NCI-H510A (cell line): ENCODE measurements around the gene DYRK3.
"Not testable (repeated sequence)": the region's sequence is repeated elsewhere in the genome, so short reads cannot be mapped to it uniquely, and the experiment has no call there.

Source experiments
- DNase-seq: peaks from one replicate; lab custom pipeline; 2025; lab: John Stamatoyannopoulos, UW

The DYRK3 gene

GRCh38 chr1:206635080-206635977, at the start of gene DYRK3:
Gene DYRK3, plus strand, starts transcription at chr1:206635536. Its CDS starts 168 bp downstream, at chr1:206635704.
- DNase-seq: peak; percentile 93

- DNase-seq: no peak
Observed at GRCh38 chr1:206586501-206587445, 48.6 kb upstream of the DYRK3 start.

GRCh38 chr1:206587904-206588303, 47.4 kb upstream of the DYRK3 start:
- no peak for DNase-seq

GRCh38 chr1:206588492-206588891, 46.8 kb upstream of the DYRK3 start:
- no peak for DNase-seq

GRCh38 chr1:206589206-206589605, 46.1 kb upstream of the DYRK3 start:
- no peak for DNase-seq

GRCh38 chr1:206590025-206590758, 45.1 kb upstream of the DYRK3 start:
- no peak for DNase-seq

- DNase-seq: no peak
Observed at GRCh38 chr1:206591226-206591625, 44.1 kb upstream of the DYRK3 start.

GRCh38 chr1:206591696-206592095, 43.6 kb upstream of the DYRK3 start:
- no peak for DNase-seq

GRCh38 chr1:206593351-206593925, 41.9 kb upstream of the DYRK3 start:
- no peak for DNase-seq

- no peak for DNase-seq
Observed at GRCh38 chr1:206595581-206596318, 39.6 kb upstream of the DYRK3 start.

GRCh38 chr1:206596319-206596666, 39.0 kb upstream of the DYRK3 start:
- DNase-seq: no peak

GRCh38 chr1:206600527-206600926, 34.8 kb upstream of the DYRK3 start:
- DNase-seq: no peak

- DNase-seq: no peak
Observed at GRCh38 chr1:206604861-206605260, 30.5 kb upstream of the DYRK3 start.

GRCh38 chr1:206606867-206607266, 28.5 kb upstream of the DYRK3 start:
- peak; percentile 16 for DNase-seq

- DNase-seq: peak; percentile 3
Observed at GRCh38 chr1:206608108-206608698, 27.1 kb upstream of the DYRK3 start.

GRCh38 chr1:206609229-206609991, 25.9 kb upstream of the DYRK3 start:
- DNase-seq: no peak

- DNase-seq: peak; percentile 73
Observed at GRCh38 chr1:206612129-206612876, 23.0 kb upstream of the DYRK3 start, which contains the start of gene EIF2D. Gene EIF2D, minus strand, starts transcription at chr1:206612465. Its CDS starts 123 bp downstream, at chr1:206612342.

- not testable (repeated sequence) for DNase-seq
Observed at GRCh38 chr1:206626396-206626795, 8.9 kb upstream of the DYRK3 start.

GRCh38 chr1:206628916-206629315, 6.4 kb upstream of the DYRK3 start:
- DNase-seq: no peak
